UCSD-AML1 (cell line): ENCODE results near the gene TMEM203.
"Not testable (repeated sequence)": the region's sequence is repeated elsewhere in the genome, so short reads cannot be mapped to it uniquely, and the experiment has no call there.

Source experiments
- DNase-seq: peaks from one replicate; lab custom pipeline; 2025; ENCODE audit not compliant: unreplicated experiment; lab: John Stamatoyannopoulos, UW

TMEM203 gene

DNA sequence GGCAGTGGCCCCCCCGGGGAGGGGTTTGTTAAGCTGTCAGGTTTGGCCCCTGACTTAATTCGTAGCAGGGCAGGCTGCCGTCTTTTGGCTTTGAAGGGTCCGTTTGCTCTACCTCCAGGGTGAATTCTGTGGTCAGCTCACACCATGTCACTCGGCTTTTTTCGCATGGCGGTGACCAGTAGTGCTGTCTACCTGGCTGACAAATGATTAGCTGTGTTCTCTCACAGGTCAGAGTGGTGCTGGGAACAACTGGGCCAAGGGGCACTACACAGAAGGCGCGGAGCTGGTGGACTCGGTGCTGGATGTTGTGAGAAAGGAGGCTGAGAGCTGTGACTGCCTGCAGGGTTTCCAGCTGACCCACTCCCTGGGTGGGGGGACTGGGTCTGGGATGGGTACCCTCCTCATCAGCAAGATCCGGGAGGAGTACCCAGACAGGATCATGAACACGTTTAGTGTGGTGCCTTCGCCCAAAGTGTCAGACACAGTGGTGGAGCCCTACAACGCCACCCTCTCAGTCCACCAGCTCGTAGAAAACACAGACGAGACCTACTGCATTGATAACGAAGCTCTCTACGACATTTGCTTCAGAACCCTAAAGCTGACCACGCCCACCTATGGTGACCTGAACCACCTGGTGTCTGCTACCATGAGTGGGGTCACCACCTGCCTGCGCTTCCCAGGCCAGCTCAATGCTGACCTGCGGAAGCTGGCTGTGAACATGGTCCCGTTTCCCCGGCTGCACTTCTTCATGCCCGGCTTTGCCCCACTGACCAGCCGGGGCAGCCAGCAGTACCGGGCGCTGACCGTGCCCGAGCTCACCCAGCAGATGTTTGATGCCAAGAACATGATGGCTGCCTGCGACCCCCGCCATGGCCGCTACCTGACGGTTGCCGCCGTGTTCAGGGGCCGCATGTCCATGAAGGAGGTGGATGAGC is 37.1 kb upstream of the TMEM203 start:
- no peak for DNase-seq

- peak; percentile 71 for DNase-seq
Measured at GRCh38 chr9:137241490-137242268, 36.2 kb upstream of the TMEM203 start.

DNA sequence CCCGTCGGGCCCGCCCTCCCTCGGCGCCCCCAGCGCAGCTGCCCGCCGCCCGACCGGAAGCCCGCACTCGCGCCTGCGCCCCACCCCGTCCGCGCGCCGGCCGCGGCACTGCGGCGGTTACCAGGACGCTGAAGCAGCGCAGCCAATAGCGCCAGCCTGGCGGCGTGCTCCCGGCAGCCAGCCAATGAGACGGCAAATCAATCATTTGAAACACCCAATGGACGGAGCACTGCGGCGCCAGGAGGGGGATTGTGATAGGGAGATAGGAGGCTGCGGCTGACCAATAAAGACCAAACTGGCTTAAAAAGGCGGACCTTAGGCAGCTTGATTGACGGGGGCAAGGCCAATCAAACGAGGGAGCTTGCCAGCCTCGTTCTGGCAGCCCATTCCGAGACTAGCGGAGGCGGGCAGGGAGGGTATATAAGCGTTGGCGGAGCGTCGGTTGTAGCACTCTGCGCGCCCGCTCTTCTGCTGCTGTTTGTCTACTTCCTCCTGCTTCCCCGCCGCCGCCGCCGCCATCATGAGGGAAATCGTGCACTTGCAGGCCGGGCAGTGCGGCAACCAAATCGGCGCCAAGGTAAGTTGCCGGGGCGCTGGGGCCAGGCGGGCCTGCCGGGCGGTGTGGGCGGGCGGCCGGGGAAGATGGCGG is 35.5 kb upstream of the TMEM203 start, which contains the start of gene TUBB4B:
Gene TUBB4B (plus strand): TSS at position 447 of the 649 bp plus-strand sequence. CDS start 74 bp downstream, at position 521.
- peak; percentile 99 for DNase-seq

DNA sequence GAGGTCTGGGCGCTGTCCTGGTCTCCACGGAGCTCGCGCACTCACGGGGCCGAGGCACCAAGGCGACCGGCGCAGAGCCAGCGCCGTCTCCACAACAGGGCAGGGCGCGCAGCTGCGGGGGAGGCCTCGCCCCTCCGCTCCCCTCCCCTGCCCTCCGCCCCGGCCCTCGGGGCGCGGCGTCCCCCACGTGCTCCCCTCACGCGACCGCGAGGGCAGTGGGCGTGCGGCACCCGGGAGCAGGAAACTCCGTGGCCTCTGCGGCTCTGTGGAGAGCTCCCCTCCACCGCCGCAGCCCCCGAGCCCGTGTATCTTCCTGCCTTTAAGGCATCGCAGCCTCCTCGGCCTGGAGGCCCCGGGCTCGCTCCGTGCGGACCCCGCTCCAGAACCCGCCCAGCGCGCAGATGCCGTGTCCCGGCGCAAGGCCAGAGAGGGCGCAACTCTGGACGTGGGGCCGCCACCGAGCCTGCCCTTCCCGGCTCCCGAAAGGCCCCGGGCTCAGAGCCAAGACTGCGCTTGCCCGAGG is 34.9 kb upstream of the TMEM203 start:
- peak; percentile 90 for DNase-seq

- DNase-seq = not testable (repeated sequence)
Measured at GRCh38 chr9:137239541-137240200, 34.2 kb upstream of the TMEM203 start.

DNA sequence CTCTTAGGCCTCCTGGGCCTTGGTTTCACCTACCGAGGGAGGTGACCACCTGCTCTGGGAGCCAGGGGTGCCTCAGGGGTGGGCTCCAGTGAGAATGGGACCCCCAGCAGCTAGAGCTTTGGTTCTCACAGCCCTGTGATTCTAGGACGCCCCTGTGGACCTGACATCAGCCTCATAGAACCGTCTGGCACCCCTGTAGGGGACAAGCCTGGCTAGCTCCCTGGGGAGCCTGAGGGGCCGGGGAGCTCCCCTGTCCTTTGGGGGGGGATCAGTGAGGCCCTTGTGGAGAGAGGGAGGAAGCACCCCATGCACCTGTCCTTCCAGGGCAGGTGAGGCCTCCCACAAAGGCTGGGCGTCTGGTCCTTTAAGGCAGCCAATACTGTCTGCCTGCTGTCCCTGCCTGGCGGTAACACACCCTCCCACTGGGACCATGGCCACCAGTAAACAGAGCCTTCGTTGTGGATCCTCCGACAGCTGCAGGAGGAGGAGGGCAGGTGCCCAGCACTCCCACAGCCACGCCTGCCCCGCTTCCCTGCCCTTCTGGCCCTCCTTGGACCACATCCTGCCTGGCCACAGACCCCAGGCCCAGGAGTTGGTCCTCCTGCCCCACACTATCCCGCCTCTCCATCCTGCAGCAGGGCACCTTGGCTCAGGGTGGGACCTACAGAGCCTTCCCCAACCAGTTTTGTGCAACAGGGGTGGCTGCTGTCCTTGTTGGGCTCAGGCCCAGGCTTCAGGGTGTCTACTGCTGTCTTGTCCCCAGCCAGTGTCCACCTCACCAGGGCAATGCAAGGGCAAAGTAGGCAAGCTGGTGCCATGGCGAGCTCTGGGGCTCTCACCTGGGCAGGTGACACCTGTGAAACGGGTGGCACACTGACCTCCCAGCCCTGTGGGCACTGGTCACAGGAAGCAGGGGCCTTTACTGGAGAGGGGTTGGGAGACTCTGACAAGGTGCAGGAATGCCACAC is 32.6 kb upstream of the TMEM203 start:
- DNase-seq = no peak

DNA sequence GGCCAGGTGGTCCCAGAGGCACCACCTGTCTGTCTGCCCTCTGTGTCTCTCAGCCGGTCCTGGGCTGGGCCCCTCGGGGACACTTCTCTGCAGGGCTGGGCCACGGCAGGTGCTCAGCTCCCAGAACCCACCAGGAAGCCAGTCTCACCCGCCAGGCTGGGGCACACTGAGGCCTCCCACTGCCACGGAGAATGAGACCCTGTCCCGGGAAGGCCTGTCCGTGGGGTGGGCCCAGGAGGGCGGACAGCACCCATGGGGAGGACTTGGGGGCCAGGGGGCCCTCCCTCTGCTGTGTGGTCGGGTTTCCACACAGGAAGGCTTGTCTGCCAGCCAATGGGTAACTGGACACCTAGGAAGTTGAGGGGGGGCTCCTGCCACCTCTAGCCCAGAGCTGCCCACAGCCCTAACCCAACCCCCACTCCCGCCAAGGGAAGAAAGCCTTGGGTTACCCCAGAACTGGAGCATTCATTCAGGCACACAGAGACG is 31.5 kb upstream of the TMEM203 start:
- DNase-seq = no peak

- peak; percentile 87 for DNase-seq
Measured at GRCh38 chr9:137236238-137236935, 30.9 kb upstream of the TMEM203 start.

- DNase-seq = no peak
Measured at GRCh38 chr9:137235424-137236237, 30.2 kb upstream of the TMEM203 start.

DNA sequence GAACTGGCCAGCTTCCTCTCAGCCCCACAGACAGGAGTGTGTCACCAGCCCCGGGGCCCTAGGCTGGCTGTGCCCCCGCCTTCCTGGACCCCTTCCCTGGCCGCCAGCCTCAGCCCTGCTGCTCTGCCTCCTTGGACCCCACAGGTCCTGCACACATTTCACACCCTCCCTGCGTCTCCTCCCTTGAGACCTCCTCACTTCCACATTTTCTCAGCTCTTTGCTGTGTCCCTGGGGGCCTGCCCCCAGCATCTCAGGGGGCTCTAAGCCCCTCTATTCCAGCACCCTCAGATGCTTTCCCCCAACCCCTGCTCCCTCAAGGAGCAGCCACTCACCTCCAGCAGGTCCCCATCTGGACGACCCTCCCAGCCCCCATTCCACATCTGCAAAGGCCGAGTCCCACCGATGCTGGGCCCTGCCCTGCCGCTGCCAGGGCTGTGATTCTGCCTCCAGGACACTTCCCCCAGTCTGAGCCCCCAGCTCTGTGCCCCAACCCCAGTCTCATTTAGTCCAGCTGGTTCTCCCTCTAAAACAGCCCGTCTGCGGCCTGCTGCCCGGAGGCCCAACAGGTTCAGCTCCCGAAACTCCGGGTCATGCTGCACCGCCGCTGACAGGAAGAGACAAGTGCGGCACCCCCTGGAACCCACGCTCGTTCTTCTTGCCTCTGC is 29.4 kb upstream of the TMEM203 start:
- DNase-seq = no peak

- DNase-seq = no peak
Measured at GRCh38 chr9:137234055-137234697, 28.7 kb upstream of the TMEM203 start.

- DNase-seq = no peak
Measured at GRCh38 chr9:137233143-137233980, 27.9 kb upstream of the TMEM203 start.

GRCh38 chr9:137232510-137232909 is 27.1 kb upstream of the TMEM203 start:
- no peak for DNase-seq

DNA sequence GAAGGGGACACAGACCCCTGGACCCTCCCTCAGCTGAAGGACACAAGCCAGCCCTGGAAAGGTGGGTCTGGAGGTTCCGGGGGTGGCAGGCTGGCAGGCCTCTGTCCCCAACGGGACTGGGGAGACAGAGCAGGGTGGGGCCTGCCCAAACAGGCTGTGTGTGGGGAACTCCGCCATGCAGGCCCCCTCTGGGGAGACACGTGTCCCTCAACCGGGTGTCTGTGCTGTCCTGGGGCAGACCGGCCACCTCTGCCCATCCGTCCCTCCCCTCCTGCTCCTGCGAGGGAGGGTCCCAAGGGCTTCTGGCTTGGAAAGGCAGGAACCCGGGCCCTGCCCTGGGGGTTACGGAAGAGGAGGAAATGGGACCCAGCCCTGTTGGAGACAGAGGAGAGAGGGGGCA is 26.7 kb upstream of the TMEM203 start:
- DNase-seq = no peak

GRCh38 chr9:137231372-137232039 is 26.1 kb upstream of the TMEM203 start:
- no peak for DNase-seq
